Epithelial cell of esophagus (primary cell): ENCODE data around the gene USP15.

ENCODE experiments used
- DNase-seq: peaks from one replicate; pipeline ENCODE4 v3.0.0; 2010; ENCODE audit warnings: low read depth
- H3K4me3 ChIP-seq: 2 replicates; pipeline ENCODE4 v1.5.1; 2011; ENCODE audit warnings: mild to moderate bottlenecking, low read length, control low read depth
- CTCF ChIP-seq: IDR thresholded peaks from 2 replicates; pipeline ENCODE4 v1.5.1; 2011; ENCODE audit warnings: low read depth, mild to moderate bottlenecking, low read length, control low read depth, inconsistent platforms; ENCODE audit not compliant: insufficient read depth; ENCODE audit errors: missing control alignments

USP15 gene

GRCh38 chr12:62259993-62260732 is at the start of gene USP15:
Gene USP15, plus strand, starts transcription at chr12:62260404. Its CDS starts 11 bp downstream, at chr12:62260415.
- TF ChIP-seq CTCF = peak; percentile 42
- DNase-seq = peak; percentile 97
- H3K4me3 ChIP-seq = peak within 1 kb of the TSS; percentile 97

- H3K4me3 ChIP-seq = no peak overlapping the region
- TF ChIP-seq CTCF = peak; percentile 96
- DNase-seq = peak; percentile 69
Observed at GRCh38 chr12:62210422-62210821, 49.8 kb upstream of the USP15 start.

DNA sequence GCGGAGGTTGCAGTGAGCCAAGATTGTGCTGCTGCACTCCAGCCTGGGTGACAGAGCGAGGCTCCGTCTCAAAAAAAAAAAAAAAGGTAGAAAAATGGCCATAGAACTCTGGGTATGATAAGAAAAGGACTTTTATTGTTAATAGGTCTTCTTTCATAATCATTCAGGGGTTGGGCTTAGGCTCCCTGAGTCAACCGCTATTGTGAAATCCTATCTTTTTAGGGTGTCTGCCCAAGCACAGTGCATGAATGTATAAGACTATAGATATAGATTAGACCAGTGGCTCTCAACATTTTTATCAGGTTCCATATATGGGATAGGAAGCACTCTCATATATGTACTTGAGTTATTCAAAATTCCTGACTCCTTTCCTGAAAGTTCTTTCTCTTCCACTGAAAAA is 48.7 kb upstream of the USP15 start:
- no peak for TF ChIP-seq CTCF
- DNase-seq = peak; percentile 79
- H3K4me3 ChIP-seq = no peak overlapping the region

GRCh38 chr12:62214846-62215245 is 45.4 kb upstream of the USP15 start:
- DNase-seq = peak; percentile 43
- no peak for TF ChIP-seq CTCF
- no peak overlapping the region for H3K4me3 ChIP-seq

DNA sequence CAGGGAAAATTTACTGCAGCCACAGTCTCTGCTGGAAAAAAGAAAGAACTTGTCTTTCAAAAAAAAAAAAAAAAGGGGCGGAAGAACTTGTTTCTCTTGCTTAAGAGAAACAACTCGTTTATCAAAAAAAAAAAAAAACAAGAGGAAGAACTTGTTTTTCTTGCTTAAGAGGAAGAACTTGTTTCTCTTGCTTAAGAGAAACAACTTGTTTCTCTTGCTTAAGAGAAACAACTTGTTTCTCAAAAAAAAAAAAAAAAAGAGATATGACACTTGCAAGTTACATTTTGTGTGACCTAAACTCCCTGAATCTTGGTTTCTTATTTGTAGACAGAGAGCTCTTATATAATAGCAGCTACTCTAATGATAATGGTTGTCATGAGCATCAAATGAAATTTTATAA is 44.7 kb upstream of the USP15 start:
- peak; percentile 76 for DNase-seq
- H3K4me3 ChIP-seq = no peak overlapping the region
- no peak for TF ChIP-seq CTCF

- H3K4me3 ChIP-seq = no peak overlapping the region
- no peak for TF ChIP-seq CTCF
- DNase-seq = no peak
Observed at GRCh38 chr12:62217466-62218194, 42.6 kb upstream of the USP15 start.
